Mucosa of descending colon (tissue), 3 donors: ENCODE data around the gene B4GALT1. TPM values are rescaled to one million over a fixed set of nuclear protein-coding genes. Genes with fewer than 3 reads are reported as not detected.

ENCODE experiments used
- ATAC-seq: fragments of 200-7000 bp; cut with Tn5 transposase; one replicate; pipeline ENCODE4 v1.9.1; 2020; ENCODE audit warnings: mild to moderate bottlenecking, moderate library complexity
- DNase-seq, 3 donors: peaks; one replicate each; pipeline ENCODE4 v3.0.0-alpha.2; 2020
- H3K36me3 ChIP-seq: fragments of 200-600 bp; one replicate; pipeline ENCODE4 v1.8.0; 2021; ENCODE audit warnings: low read depth, mild to moderate bottlenecking
- H3K4me1 ChIP-seq: fragments of 200-600 bp; one replicate; pipeline ENCODE4 v1.8.0; 2021; ENCODE audit warnings: low read depth, mild to moderate bottlenecking
- H3K4me3 ChIP-seq: fragments of 200-600 bp; one replicate; pipeline ENCODE4 v1.8.0; 2021; ENCODE audit warnings: mild to moderate bottlenecking
- H3K9me3 ChIP-seq: fragments of 200-600 bp; one replicate; pipeline ENCODE4 v1.8.0; 2021; ENCODE audit warnings: mild to moderate bottlenecking
- intact Hi-C, 2 donors: fragments of 100-400 bp; cut with DNase I in 1 of 2; cut with micrococcal nuclease in 1 of 2; formaldehyde crosslinking; loops; one replicate each; pipeline versions ENCODE4 v1.11.0 to v1.11.1; 2022; cut with DNase I, micrococcal nuclease
- total RNA-seq, 3 donors: library from RNA; stranded (reverse); fragmentation: NEBNext Ultra II Directional in 2 of 3; extraction: Animal tissue kit (Norgen Biotek cat#: 25700) in 2 of 3; gene quantifications; one replicate each; pipeline versions ENCODE4 v1.2.1 to v1.2.4, GENCODE V29; 2021 to 2023
- TF ChIP-seq, protein P1 (sequence below): fragments of 200-600 bp; IDR thresholded peaks from one replicate; pipeline ENCODE4 v1.8.0; 2022; ENCODE audit warnings: antibody characterized with exemption, mild to moderate bottlenecking
- donor health status: DM: no; HTN: no; CAD: no; lungs with moderate emphysema.
- donor health status: DM: no; HTN: no; CAD: no.
- donor health status: DM: no; HTN: yes; CAD: no.

Gene B4GALT1
- total RNA-seq, 3 donors from 2014 or later, result 66.0 to 203 (median 103) TPM

DNA sequence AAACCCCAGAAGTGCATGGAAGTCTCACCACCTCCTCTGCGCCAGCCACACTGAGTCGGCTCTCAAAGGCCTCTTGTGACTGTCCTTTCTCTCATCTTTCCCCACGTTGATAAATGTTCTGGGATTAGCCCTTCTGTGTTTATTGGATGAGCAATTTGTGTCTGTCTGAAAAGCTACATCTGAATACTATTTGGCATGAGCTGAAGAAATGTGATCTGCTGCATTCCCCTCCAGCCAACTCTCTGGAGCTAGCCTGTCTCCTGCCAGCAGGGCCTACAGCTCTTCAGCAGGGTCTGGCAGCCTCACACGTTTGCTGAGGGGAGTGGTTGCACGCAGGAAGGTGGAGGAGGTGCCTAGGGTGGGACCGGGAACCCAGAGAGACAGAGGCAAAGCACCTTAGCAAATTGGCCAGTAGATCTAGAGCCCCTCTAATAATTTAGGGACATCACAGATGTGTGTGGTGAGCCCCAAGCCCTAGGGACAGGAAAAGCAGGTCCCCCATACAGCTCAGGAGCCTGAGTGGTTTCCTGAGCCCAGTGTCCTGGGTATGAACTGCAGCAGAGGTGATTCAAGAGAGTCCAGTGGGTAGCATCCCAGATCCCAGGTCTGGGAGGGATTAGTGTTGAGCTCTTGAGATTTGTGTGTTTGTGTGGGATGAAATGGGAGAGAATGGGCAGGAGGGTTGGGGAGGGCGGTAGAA lies 20.5 kb upstream of the B4GALT1 start:
- H3K9me3 ChIP-seq, result no peaks in the 10 kb centered on the region
- H3K4me3 ChIP-seq, result no peak overlapping the region
- TF ChIP-seq, protein P1, sequence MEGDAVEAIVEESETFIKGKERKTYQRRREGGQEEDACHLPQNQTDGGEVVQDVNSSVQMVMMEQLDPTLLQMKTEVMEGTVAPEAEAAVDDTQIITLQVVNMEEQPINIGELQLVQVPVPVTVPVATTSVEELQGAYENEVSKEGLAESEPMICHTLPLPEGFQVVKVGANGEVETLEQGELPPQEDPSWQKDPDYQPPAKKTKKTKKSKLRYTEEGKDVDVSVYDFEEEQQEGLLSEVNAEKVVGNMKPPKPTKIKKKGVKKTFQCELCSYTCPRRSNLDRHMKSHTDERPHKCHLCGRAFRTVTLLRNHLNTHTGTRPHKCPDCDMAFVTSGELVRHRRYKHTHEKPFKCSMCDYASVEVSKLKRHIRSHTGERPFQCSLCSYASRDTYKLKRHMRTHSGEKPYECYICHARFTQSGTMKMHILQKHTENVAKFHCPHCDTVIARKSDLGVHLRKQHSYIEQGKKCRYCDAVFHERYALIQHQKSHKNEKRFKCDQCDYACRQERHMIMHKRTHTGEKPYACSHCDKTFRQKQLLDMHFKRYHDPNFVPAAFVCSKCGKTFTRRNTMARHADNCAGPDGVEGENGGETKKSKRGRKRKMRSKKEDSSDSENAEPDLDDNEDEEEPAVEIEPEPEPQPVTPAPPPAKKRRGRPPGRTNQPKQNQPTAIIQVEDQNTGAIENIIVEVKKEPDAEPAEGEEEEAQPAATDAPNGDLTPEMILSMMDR, result no peak
- intact Hi-C loops, result no loop called here
- ATAC-seq (no peak), DNase-seq (no peak)
- peaks cover 6% of the 10 kb centered on the region for H3K4me1 ChIP-seq
- no peaks in the 10 kb centered on the region for H3K36me3 ChIP-seq

GRCh38 chr9:33186457-33187168 lies 19.5 kb upstream of the B4GALT1 start:
- Histone ChIP-seq H3K36me3 (no peaks in the 10 kb centered on the region), H3K4me3 (no peak overlapping the region), H3K4me1 (peaks cover 6% of the 10 kb centered on the region), H3K9me3 (no peaks in the 10 kb centered on the region)
- TF ChIP-seq, protein P1, result no peak
- DNase-seq (peak in 1 of 3 donors; percentile 52), ATAC-seq (peak; percentile 90)
- intact Hi-C loops, result no loop called here

- DNase-seq, result no peak
Observed at GRCh38 chr9:33185858-33186257, 18.7 kb upstream of the B4GALT1 start.

DNA sequence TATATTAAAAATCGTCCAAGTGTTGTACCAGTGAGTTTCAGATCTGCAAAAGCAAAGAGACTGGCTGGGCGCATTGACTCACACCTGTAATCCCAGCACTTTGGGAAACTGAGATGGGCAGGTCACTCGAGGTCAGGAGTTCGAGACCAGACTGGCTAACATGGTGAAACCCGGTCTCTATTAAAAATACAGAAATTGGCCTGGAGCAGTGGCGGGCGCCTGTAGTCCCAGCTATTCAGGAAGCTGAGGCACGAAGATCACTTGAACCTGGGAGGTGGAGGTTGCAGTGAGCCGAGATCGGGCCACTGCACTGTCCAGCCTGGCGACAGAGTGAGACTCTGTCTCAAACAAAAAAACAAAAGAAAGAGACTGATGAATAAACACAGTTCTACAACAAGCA lies 18.3 kb upstream of the B4GALT1 start:
- ATAC-seq (no peak), DNase-seq (no peak)
- Histone ChIP-seq H3K9me3 (no peaks in the 10 kb centered on the region), H3K4me1 (peaks cover 6% of the 10 kb centered on the region), H3K36me3 (no peaks in the 10 kb centered on the region), H3K4me3 (no peak overlapping the region)
- TF ChIP-seq, protein P1, result no peak
- intact Hi-C loops, result no loop called here

More at GRCh38 chr9:33185858-33186257, 18.7 kb upstream of the B4GALT1 start:
- intact Hi-C loops, result no loop called here
- Histone ChIP-seq H3K4me1 (peaks cover 6% of the 10 kb centered on the region), H3K36me3 (no peaks in the 10 kb centered on the region), H3K4me3 (no peak overlapping the region), H3K9me3 (no peaks in the 10 kb centered on the region)
- TF ChIP-seq, protein P1, result no peak
- ATAC-seq, result peak; percentile 64

GRCh38 chr9:33184963-33185362 lies 17.8 kb upstream of the B4GALT1 start:
- ATAC-seq (peak; percentile 49), DNase-seq (peak in 1 of 3 donors; percentile 38)
- peaks cover 6% of the 10 kb centered on the region for H3K4me1 ChIP-seq
- TF ChIP-seq, protein P1, result no peak
- intact Hi-C loops, result no loop called here
- no peaks in the 10 kb centered on the region for H3K36me3 ChIP-seq
- H3K4me3 ChIP-seq, result no peak overlapping the region
- H3K9me3 ChIP-seq, result no peaks in the 10 kb centered on the region
